GM21390 (cell line): Measurements from ENCODE around the gene C1QTNF7.

ENCODE experiments used
- ATAC-seq: cut with Tn5 transposase; IDR thresholded peaks from one replicate; pipeline ENCODE4 v1.9.1; 2021; ENCODE audit not compliant: unreplicated experiment

The C1QTNF7 gene

DNA sequence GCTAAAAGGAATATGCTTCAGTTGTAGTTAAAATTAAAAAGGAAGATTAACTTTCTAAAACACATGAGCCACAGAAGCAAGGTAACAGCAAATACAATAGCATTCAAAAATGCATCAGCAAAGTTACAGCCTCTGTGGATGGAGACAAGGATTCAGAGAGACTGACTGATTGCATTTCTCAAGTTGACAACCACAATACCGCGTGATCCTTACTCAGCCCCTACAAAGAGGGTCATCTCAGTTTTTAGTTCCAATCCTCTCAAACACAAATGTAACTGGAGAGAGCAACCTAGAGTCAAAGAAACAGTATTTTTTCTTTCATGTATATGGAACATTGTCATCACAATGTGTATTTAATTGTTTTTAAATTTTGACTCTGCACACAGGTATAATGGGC, 14.2 kb upstream of the C1QTNF7 start:
- ATAC-seq, result no peak

DNA sequence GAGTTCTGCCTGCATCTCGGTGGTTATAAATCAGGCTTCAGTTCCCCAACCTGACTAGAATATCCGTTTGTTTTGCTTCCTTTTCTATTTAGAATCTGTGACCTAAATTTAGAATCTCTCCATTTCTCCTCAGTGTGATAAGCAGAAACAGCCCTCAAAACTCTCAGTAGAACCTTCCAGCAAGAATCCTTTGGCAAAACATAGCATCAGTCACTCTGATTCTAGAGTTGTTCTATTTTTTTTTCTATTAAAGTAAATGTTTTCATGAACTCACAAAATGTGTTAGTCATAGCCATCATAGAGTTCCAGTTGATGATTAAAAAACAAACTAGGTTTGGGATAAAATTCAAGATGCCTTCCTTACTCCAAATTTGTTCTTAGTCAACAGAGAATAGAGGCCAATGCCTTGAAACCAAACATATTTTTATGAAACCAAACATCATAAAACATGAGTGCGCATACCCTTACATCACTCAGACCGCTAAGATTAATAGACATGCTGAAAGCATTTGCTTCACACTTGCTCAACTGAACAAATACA, 13.2 kb upstream of the C1QTNF7 start:
- ATAC-seq, result no peak

DNA sequence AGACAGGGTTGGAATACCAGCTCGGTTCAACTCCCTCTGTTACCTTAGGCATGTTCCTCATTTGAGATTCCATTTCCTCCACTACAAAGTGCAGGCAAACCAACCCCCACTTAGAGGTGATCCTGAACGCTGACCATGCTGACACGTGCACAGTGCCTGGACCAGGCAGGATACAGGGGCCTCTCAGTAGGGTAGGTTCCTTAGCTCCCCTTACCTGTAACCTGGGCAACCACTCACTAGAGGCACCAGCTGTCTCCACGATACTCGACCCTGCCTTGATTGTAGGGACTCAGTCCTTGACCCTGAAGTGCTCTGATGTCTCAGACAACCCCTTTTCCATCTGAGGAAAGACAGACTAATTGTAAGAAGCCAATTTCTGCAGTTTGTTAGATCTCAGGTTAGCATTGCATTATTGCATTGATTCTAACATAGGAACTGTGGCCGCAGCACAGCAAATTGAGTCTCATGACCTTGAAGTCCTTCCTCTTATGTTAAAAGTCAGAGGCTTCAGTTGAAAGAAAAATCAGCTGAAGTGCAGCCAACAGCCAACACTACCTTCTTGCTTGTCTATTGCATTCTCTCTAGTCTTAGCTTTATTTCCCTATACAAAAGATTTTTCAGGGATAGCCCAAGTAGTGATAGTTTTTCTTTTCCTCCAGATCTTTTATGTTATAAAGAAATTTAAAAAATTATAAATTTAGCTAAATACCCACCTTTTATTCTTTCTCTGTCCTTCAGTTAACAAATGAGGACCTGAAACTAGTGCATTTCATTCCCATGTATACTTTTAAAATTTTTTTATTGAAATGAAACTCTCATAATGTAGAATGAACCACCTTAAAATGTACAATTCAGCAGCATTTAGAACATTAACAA, 11.2 kb upstream of the C1QTNF7 start:
- no peak for ATAC-seq

DNA sequence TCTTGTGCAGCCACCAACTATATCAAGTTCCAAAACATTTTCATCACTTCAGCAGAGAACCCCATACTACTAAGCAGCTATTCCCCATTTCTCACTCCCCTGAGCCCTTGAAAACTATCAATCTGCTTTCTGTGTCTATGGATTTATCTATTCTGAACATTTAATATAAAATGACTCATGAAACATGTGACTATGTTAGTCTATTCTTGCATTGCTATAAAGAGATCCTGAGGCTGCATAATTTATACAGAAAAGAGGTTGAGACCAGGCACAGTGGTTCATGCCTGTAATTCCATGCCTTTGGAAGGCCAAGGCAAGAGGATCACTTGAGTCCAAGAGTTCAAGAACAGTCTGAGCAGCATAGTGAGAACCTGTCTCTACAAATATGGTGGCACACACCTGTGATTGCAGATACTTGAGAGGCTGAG, 10.6 kb upstream of the C1QTNF7 start:
- no peak for ATAC-seq

- no peak for ATAC-seq
These were observed 8.9 kb upstream of the C1QTNF7 start for GRCh38 chr4:15418956-15419355.

DNA sequence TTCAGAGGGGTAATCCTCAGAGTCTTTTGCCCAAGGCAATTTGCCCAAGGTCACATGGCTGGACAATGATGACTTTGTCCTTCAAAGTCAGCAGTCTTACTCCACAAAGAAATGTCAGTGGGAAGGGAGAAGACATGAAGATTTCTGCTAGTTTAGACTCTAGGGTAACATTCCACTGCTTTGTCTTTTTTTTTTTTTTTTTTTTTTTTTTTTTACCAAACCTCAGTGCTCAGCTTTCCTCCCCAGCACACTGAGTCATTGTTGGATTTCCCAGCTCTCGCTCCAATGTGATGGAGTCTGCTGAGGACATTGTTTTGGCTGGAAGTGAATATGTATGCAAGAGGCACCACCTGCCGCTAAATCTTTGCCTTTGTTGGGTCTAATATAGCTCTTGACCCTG, 7.2 kb upstream of the C1QTNF7 start:
- ATAC-seq, result no peak

GRCh38 chr4:15423285-15423711, 4.5 kb upstream of the C1QTNF7 start:
- ATAC-seq, result no peak

GRCh38 chr4:15425520-15425919, 2.3 kb upstream of the C1QTNF7 start:
- ATAC-seq, result no peak

- no peak for ATAC-seq
These were observed 672 bp upstream of the C1QTNF7 start for GRCh38 chr4:15427161-15427560.

DNA sequence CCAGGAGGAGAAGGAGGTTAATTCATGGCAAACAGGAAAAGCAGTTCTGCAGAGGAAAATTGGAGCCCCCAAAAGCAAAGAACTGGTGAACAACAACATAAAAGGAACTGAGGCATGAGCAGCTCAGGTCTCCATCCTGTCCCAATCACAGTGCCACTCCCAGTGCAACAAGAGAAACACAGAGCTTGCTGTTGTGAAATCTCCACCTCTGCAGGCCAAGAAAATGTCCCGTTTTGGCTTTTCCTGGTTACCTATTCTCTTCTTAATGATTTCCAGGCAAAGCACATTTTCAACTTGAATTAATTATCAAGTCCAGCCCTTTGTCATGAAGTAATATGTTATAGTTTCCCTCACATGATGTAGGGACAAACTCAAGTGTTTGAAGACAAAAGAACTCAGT, 778 bp downstream of the C1QTNF7 start:
- ATAC-seq, result no peak

- ATAC-seq, result no peak
These were observed 6.3 kb downstream of the C1QTNF7 start for GRCh38 chr4:15434091-15434490.

GRCh38 chr4:15434676-15435075, 6.8 kb downstream of the C1QTNF7 start:
- ATAC-seq, result no peak

DNA sequence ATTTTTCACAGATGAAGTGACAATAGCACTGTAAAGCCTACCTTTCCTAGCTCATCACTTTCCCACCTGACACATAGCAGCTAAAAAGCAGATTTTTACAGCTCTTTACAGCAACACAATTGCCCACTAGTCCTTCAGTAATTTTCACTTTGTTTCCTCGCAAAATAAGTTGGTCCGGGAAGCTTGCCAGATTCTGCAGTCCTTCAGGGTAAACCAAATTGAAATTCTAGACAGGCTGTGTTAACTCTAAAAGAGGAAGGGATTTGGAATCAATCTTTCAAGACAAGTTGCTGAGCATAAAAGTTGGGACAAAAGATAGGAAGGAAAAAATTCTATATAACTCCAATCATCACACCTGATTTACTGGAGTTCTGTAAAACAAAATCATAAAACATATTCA, 8.7 kb downstream of the C1QTNF7 start:
- no peak for ATAC-seq

DNA sequence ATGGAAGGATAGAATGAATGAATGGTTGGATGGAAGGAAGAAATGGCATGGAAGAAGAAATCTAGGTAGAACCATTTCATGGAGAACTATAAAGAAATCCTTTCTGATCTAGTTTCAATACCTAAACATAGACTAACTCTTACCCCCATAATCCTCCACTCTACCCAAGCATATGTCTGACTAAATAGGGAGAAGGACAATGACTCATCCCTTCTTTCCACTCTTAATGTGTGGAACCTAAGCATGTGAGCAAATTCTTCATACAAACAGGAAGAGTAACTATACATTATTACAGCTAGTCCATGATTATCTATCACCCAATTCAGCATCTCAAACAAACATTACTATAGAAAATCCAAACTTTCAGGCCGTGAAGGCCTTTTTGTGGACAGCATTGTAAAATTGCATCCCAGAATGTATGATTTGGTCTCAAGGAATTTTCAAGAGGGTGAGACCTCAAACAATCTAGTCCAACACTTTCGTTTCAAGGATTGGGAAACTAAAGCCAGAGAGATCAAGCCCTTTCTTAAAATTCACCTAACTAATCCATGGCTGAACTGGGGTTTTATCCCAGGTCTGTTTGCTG, 11.2 kb downstream of the C1QTNF7 start:
- no peak for ATAC-seq

GRCh38 chr4:15443371-15444160, 15.7 kb downstream of the C1QTNF7 start:
- ATAC-seq, result no peak

DNA sequence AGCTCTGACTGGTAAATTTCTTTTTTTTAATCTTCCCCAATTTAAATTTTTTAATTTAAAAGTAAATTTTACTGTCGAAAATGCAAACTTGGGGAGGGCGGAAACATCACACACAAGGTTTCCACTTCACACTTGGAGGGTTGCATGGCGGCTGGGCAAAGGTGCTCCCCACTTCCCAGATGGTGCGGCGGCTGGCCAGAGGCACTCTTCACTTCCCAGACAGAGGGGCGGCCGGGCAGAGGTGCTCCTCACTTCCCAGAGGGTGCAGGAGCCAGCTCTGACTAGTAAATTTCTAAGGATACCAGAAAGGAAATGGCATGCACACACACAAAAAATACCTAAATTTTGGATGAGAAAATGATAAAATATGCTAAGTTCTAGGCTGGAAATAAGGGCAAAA, 16.4 kb downstream of the C1QTNF7 start:
- no peak for ATAC-seq

DNA sequence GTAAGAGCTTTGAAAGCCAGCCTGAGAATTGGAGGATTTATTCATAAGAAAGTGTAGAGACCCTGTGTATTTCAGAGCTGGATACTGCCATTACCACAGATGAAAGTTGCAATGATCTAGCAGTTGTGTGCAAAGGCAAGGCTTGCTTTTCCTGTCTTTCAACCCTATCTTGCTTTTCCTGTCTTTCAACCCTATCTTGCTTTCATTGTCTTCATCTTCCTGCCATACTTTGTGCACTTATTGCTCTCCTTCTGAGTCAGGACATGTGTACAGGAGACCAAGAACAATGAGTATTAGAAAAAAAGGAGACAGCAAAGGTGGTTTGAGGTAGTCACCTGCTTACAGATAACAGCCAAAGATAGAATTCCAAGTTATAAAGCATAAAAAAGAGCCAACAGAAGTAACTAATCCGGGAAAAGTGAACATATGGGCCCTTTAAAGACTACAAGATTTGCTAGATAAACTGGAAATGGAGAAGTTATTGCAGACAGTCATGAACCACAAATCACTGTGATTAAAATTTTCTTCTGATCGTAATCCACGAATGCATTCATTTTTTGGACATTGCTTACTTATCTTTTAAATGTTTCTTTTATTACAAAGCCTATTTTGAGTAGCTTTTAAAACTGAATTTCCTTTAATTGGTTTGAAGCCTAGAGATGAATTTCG, 17.2 kb downstream of the C1QTNF7 start:
- no peak for ATAC-seq

- ATAC-seq, result no peak
These were observed 23.5 kb downstream of the C1QTNF7 start for GRCh38 chr4:15451181-15451865.

- no peak for ATAC-seq
These were observed 24.3 kb downstream of the C1QTNF7 start for GRCh38 chr4:15451866-15452765.
